ENCODE results near the gene SLC6A17. TPM values are rescaled to one million over a fixed set of nuclear protein-coding genes. Genes with fewer than 3 reads are reported as not detected.

SLC6A17 gene
- 0.40 TPM for total RNA-seq
- long read RNA-seq, result 0 reads

GRCh38 chr1:110150330-110151174 is at the start of gene SLC6A17:
Gene SLC6A17, plus strand, starts transcription at chr1:110150494. Its CDS starts 16,436 bp downstream, at chr1:110166930.
- no peak for DNase-seq (ENCODE audit: low spot score)
- intact Hi-C loops (cut with DNase I), result no loop called here

GRCh38 chr1:110102081-110102480 is 48.2 kb upstream of the SLC6A17 start:
- intact Hi-C loops (cut with DNase I), result no loop called here
- no peak for DNase-seq (ENCODE audit: low spot score)

- no peak for DNase-seq (ENCODE audit: low spot score)
- intact Hi-C loops (cut with DNase I), result loop anchor here (1.0 to 2.0 kb wide), 2 partner anchors 17 to 52 kb away; no protein-coding TSS in a partner anchor
These were observed 44.0 kb upstream of the SLC6A17 start for GRCh38 chr1:110106013-110106941.

- intact Hi-C loops (cut with DNase I), result loop anchor here (2.0 kb wide), 1 partner anchor 19 kb away; no protein-coding TSS in a partner anchor
- no peak for DNase-seq (ENCODE audit: low spot score)
These were observed 42.3 kb upstream of the SLC6A17 start for GRCh38 chr1:110107867-110108469.

GRCh38 chr1:110111081-110111480 is 39.2 kb upstream of the SLC6A17 start:
- no peak for DNase-seq (ENCODE audit: low spot score)
- intact Hi-C loops (cut with DNase I), result no loop called here

GRCh38 chr1:110112143-110112542 is 38.2 kb upstream of the SLC6A17 start, which contains the start of gene UBL4B:
Gene UBL4B, plus strand, starts transcription at chr1:110112443. Its CDS starts 92 bp downstream, at chr1:110112535.
- no peak for DNase-seq (ENCODE audit: low spot score)
- intact Hi-C loops (cut with DNase I), result no loop called here

GRCh38 chr1:110112656-110113055 is 37.6 kb upstream of the SLC6A17 start:
- no peak for DNase-seq (ENCODE audit: low spot score)
- intact Hi-C loops (cut with DNase I), result no loop called here

- intact Hi-C loops (cut with DNase I), result no loop called here
- no peak for DNase-seq (ENCODE audit: low spot score)
These were observed 36.7 kb upstream of the SLC6A17 start for GRCh38 chr1:110113551-110113950.

GRCh38 chr1:110114173-110114572 is 36.1 kb upstream of the SLC6A17 start:
- intact Hi-C loops (cut with DNase I), result no loop called here
- DNase-seq (ENCODE audit: low spot score), result no peak

- intact Hi-C loops (cut with DNase I), result no loop called here
- no peak for DNase-seq (ENCODE audit: low spot score)
These were observed 35.5 kb upstream of the SLC6A17 start for GRCh38 chr1:110114784-110115183.

- intact Hi-C loops (cut with DNase I), result no loop called here
- DNase-seq (ENCODE audit: low spot score), result no peak
These were observed 31.5 kb upstream of the SLC6A17 start for GRCh38 chr1:110118636-110119396.

GRCh38 chr1:110119843-110120242 is 30.5 kb upstream of the SLC6A17 start:
- intact Hi-C loops (cut with DNase I), result no loop called here
- no peak for DNase-seq (ENCODE audit: low spot score)

- intact Hi-C loops (cut with DNase I), result no loop called here
- DNase-seq (ENCODE audit: low spot score), result no peak
These were observed 29.2 kb upstream of the SLC6A17 start for GRCh38 chr1:110120960-110121561.

- DNase-seq (ENCODE audit: low spot score), result no peak
- intact Hi-C loops (cut with DNase I), result no loop called here
These were observed 27.1 kb upstream of the SLC6A17 start for GRCh38 chr1:110123224-110123623.

- intact Hi-C loops (cut with DNase I), result no loop called here
- no peak for DNase-seq (ENCODE audit: low spot score)
These were observed 24.5 kb upstream of the SLC6A17 start for GRCh38 chr1:110125810-110126209.

- intact Hi-C loops (cut with DNase I), result no loop called here
- no peak for DNase-seq (ENCODE audit: low spot score)
These were observed 20.1 kb upstream of the SLC6A17 start for GRCh38 chr1:110130113-110130591.

GRCh38 chr1:110130989-110131388 is 19.3 kb upstream of the SLC6A17 start:
- DNase-seq (ENCODE audit: low spot score), result no peak
- intact Hi-C loops (cut with DNase I), result no loop called here

- intact Hi-C loops (cut with DNase I), result no loop called here
- DNase-seq (ENCODE audit: low spot score), result no peak
These were observed 17.6 kb upstream of the SLC6A17 start for GRCh38 chr1:110132682-110133081.

GRCh38 chr1:110133436-110133835 is 16.9 kb upstream of the SLC6A17 start:
- DNase-seq (ENCODE audit: low spot score), result no peak
- intact Hi-C loops (cut with DNase I), result no loop called here

All from cardiac septum (tissue), 1 donor.